Stimulated activated CD8-positive, alpha-beta memory T cell treated with anti-CD3 and anti-CD28 coated beads, Interleukin-4, amount 100 ng/mL, for 24 hours (primary cell): Measurements from ENCODE around the gene CFAP251.
"Not testable (repeated sequence)": the region's sequence is repeated elsewhere in the genome, so short reads cannot be mapped to it uniquely, and the experiment has no call there.

Experiments used
- DNase-seq: peaks from one replicate; pipeline ENCODE4 v3.0.0-alpha.2; 2020; ENCODE audit warnings: low read depth

CFAP251 gene

GRCh38 chr12:121980191-121980891 is 61.9 kb downstream of the CFAP251 start:
- DNase-seq: no peak

- no peak for DNase-seq
These were observed 62.5 kb downstream of the CFAP251 start for GRCh38 chr12:121980892-121981272.

- DNase-seq: no peak
These were observed 63.1 kb downstream of the CFAP251 start for GRCh38 chr12:121981456-121981855.

GRCh38 chr12:121982950-121983349 is 64.6 kb downstream of the CFAP251 start:
- no peak for DNase-seq

GRCh38 chr12:121983536-121984210 is 65.3 kb downstream of the CFAP251 start:
- no peak for DNase-seq

- no peak for DNase-seq
These were observed 68.3 kb downstream of the CFAP251 start for GRCh38 chr12:121986489-121987245.

- not testable (repeated sequence) for DNase-seq
These were observed 70.1 kb downstream of the CFAP251 start for GRCh38 chr12:121988519-121988918.

GRCh38 chr12:121989276-121990113 is 71.1 kb downstream of the CFAP251 start:
- DNase-seq: no peak

GRCh38 chr12:121990114-121990647 is 71.8 kb downstream of the CFAP251 start:
- no peak for DNase-seq

GRCh38 chr12:121990692-121991603 is 72.6 kb downstream of the CFAP251 start:
- no peak for DNase-seq

- DNase-seq: peak; percentile 19
These were observed 73.9 kb downstream of the CFAP251 start for GRCh38 chr12:121992059-121992879.

GRCh38 chr12:121996050-121996944 is 77.9 kb downstream of the CFAP251 start:
- DNase-seq: no peak

GRCh38 chr12:121996945-121997612 is 78.7 kb downstream of the CFAP251 start:
- DNase-seq: no peak

GRCh38 chr12:122001466-122002209 is 83.2 kb downstream of the CFAP251 start:
- DNase-seq: no peak

- no peak for DNase-seq
These were observed 85.5 kb downstream of the CFAP251 start for GRCh38 chr12:122003651-122004611.

GRCh38 chr12:122004633-122005071 is 86.3 kb downstream of the CFAP251 start:
- no peak for DNase-seq
